GM18861 (cell line): ENCODE measurements around the gene AUH.

Source experiments
- ATAC-seq: cut with Tn5 transposase; IDR thresholded peaks from one replicate; pipeline ENCODE4 v1.9.1; 2021; ENCODE audit not compliant: unreplicated experiment

AUH gene

DNA sequence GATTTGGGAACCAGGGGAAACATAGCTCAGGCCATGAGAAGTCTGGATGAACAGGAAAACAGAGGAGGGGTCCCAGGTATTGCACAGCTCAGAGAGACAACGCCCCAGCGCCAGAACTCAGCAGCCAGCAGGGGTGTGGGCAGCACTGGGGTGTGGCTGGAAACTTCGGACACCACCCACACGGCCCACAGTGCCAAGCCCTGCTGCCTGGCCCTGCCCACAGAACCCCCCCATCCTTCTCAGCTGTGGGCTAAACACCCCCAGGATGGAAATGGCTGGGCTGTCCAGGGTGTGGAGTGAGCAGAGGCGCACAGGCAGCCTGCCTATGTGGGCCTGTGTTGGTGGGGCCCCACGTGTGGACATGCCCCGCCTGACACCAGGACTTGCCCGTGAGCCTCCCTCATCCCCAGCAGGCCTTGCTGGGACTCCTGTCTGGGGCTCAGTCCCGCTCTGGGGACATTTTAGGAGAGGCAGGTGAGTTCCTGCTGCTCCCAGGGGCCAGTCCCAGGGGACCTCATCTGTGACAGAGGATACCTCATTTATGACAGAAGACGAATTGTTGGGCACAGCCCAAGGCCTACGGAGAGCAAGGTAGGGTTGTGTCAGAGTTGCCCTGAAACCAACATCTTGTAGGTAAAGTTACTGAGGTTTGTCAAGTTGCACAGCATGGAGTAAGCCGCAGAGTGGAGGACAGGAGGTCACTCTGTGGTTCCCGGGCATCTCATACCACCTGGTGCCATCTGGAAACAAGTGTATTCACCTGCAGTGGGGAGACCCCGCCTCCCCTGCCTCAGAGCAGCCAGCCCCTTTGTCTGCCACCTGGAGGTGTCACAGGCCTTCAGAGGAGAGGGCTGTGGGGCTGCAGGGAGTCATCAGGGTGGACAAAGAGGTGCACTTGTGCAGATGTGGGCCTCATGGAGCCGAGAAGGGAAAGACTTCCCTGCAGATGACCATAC, 183.2 kb downstream of the AUH start:
- no peak for ATAC-seq

- no peak for ATAC-seq
Measured at GRCh38 chr9:91177661-91178280, 183.9 kb downstream of the AUH start.

GRCh38 chr9:91177081-91177480, 184.6 kb downstream of the AUH start:
- ATAC-seq, result no peak

GRCh38 chr9:91176426-91176825, 185.3 kb downstream of the AUH start:
- ATAC-seq, result no peak

GRCh38 chr9:91174772-91175171, 186.9 kb downstream of the AUH start:
- peak; percentile 81 for ATAC-seq

DNA sequence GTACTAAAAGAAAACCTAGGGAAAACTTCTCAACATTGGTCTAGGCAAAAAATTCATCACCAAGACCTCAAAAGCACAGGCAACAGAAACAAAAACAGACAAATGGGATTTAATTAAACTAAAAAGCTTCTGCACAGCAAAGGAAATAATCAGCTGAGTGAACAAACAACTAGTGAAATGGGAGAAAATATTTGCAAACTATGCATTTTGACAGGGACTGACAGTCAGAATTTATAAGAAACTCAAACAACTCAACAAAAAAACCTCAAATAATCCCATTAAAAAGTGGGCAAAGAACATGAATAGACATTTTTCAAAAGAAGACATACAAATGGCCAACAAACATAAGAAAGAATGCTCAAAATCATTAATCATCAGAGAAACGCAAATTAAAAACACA, 189.4 kb downstream of the AUH start:
- ATAC-seq, result no peak

DNA sequence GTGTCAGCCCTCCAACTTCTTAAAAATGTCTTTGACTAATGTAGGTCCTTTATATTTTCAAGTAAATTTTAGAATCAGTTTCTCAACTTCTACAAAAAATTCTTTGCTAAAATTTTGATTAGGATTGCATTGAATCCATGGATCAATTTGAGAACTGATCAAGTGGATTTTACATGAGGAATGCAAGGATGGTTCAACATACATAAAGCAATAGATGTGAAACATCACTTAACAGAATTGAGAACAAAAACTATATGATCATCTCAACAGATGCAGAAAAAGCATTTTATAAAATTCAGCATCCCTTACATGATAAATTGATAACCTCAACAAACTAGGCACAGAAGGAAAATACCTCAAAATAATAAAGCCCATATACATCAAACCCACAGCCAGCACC, 190.8 kb downstream of the AUH start:
- ATAC-seq, result no peak

DNA sequence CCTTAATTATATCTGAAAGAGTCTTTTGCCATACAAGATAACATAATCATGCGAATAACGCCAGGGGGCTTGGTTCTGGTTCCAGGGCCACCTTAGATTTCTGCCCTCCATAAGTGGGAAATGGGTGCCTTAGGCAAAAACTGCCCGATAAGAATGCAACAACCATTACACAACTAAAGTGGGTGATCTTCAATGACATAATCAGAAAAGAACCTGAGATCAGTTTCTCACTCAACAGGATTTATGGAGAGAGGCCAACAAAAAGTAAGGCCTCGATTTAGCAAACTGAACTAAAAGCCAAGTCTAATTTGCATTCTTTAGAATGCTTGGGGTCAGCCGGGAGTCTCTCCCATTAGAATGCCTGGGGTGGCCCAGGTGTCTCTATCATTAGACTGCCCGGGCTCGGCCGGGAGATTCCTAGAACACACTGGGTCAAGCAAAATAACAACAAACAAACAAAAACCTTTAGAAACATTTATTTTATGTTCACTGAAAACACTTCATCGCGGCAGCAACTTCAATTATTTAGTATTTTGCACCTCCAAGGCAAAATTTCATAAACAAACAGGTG, 194.8 kb downstream of the AUH start:
- no peak for ATAC-seq

DNA sequence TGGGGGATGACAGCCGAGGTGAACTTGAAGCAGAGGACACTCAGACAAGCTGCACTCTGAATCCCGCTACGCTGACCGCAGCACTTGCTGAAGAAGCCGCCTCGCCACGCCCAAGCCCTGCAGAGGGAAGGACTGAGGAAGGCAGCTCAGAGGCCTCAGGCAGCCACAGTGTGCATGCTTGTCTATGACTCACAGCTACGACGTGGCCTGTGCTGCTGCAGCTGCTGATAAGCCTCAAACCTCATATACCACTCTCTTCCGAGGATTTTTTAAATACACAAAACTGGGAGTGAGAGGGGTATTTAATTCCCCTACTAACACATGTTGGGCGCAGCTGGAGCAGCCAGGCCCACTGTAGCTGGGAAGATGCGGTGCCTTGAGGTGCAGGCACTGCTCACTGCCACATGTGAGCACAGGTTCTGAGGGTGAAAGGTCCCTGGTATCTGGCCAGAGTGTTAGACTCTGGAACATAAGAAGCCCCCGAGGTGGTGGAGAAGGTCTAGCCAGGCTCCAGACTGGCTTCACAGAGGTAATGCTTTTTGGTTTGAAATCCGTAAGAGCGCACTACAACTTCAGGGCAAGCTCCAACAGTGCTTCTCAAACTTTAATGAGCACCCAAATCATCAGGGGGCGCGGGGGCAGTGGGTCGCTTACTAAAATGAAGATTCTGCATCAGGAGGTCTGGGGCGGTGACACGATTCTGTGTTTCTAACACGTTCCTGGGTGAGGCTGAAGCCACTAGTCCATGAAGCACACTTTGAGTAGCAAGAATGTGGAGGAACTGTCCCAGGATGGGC, 196.8 kb downstream of the AUH start:
- ATAC-seq, result peak; percentile 39
